Endothelial cell (in vitro differentiated cells): ENCODE measurements around the gene NPAS2. TPM values are rescaled to one million over a fixed set of nuclear protein-coding genes. Genes with fewer than 3 reads are reported as not detected.

Experiments used
- DNase-seq: peaks from one replicate; pipeline ENCODE4 v3.0.0; 2021; ENCODE audit warnings: low spot score
- H3K27ac Mint-ChIP-seq: one replicate; pipeline ENCODE4 v1.8.0; 2021; ENCODE audit warnings: mixed read lengths, inconsistent platforms; ENCODE audit not compliant: unreplicated experiment
- H3K27me3 Mint-ChIP-seq: one replicate; pipeline ENCODE4 v1.8.0; 2021; ENCODE audit warnings: mild to moderate bottlenecking, moderate library complexity, mixed read lengths, inconsistent platforms; ENCODE audit not compliant: unreplicated experiment
- H3K36me3 Mint-ChIP-seq: one replicate; pipeline ENCODE4 v1.8.0; 2021; ENCODE audit warnings: mild to moderate bottlenecking, low read depth, mixed read lengths, inconsistent platforms; ENCODE audit not compliant: unreplicated experiment
- H3K4me1 Mint-ChIP-seq: one replicate; pipeline ENCODE4 v1.8.0; 2021; ENCODE audit warnings: mild to moderate bottlenecking, mixed read lengths, inconsistent platforms; ENCODE audit not compliant: unreplicated experiment
- H3K4me3 Mint-ChIP-seq: one replicate; pipeline ENCODE4 v1.8.0; 2021; ENCODE audit warnings: mild to moderate bottlenecking, mixed read lengths, inconsistent platforms; ENCODE audit not compliant: unreplicated experiment
- H3K9me3 Mint-ChIP-seq: one replicate; pipeline ENCODE4 v1.8.0; 2021; ENCODE audit warnings: mixed read lengths, inconsistent platforms; ENCODE audit not compliant: unreplicated experiment
- CTCF ChIP-seq: fragments of 200-600 bp; sonication (generic); IDR thresholded peaks from one replicate; pipeline ENCODE4 v1.5.0; 2021; ENCODE audit warnings: antibody characterized with exemption; ENCODE audit not compliant: unreplicated experiment
- total RNA-seq: library from RNA; stranded (reverse); fragmentation: NEBNext Ultra II Directional; extraction: Animal tissue kit (Norgen Biotek cat#: 25700); gene quantifications from one replicate; pipeline ENCODE4 v1.2.1, GENCODE V29; 2021; ENCODE audit not compliant: unreplicated experiment

The NPAS2 gene
- total RNA-seq, 1 donor from 2014 or later, result 70.1 TPM

- TF ChIP-seq CTCF, result no peak
- Mint-ChIP-seq H3K27ac (no peak overlapping the region), H3K4me1 (peaks cover 13% of the 10 kb centered on the region), H3K36me3 (no peaks in the 10 kb centered on the region), H3K27me3 (peaks cover 8% of the 10 kb centered on the region), H3K9me3 (no peaks in the 10 kb centered on the region), H3K4me3 (no peak overlapping the region)
- DNase-seq, result no peak
These were observed 6.4 kb upstream of the NPAS2 start for GRCh38 chr2:100813527-100813926.

- H3K4me3 Mint-ChIP-seq, result no peak overlapping the region
- H3K27me3 Mint-ChIP-seq, result peaks cover 9% of the 10 kb centered on the region
- peaks cover 13% of the 10 kb centered on the region for H3K4me1 Mint-ChIP-seq
- TF ChIP-seq CTCF, result no peak
- H3K36me3 Mint-ChIP-seq, result no peaks in the 10 kb centered on the region
- DNase-seq, result no peak
- H3K27ac Mint-ChIP-seq, result no peak overlapping the region
- H3K9me3 Mint-ChIP-seq, result no peaks in the 10 kb centered on the region
These were observed 5.9 kb upstream of the NPAS2 start for GRCh38 chr2:100814043-100814442.

GRCh38 chr2:100814453-100814852 lies 5.5 kb upstream of the NPAS2 start:
- no peak for TF ChIP-seq CTCF
- peaks cover 13% of the 10 kb centered on the region for H3K4me1 Mint-ChIP-seq
- no peak overlapping the region for H3K27ac Mint-ChIP-seq
- H3K4me3 Mint-ChIP-seq, result no peak overlapping the region
- DNase-seq, result no peak
- no peaks in the 10 kb centered on the region for H3K9me3 Mint-ChIP-seq
- peaks cover 9% of the 10 kb centered on the region for H3K27me3 Mint-ChIP-seq
- no peaks in the 10 kb centered on the region for H3K36me3 Mint-ChIP-seq

- H3K9me3 Mint-ChIP-seq, result no peaks in the 10 kb centered on the region
- no peak for TF ChIP-seq CTCF
- no peak overlapping the region for H3K27ac Mint-ChIP-seq
- peaks cover 13% of the 10 kb centered on the region for H3K36me3 Mint-ChIP-seq
- H3K4me3 Mint-ChIP-seq, result peak overlapping the region; percentile 90
- DNase-seq, result no peak
- H3K27me3 Mint-ChIP-seq, result peaks cover 9% of the 10 kb centered on the region
- peaks cover 24% of the 10 kb centered on the region for H3K4me1 Mint-ChIP-seq
These were observed 2.5 kb upstream of the NPAS2 start for GRCh38 chr2:100817388-100817985.

- H3K27ac Mint-ChIP-seq, result peak overlapping the region; percentile 87
- H3K4me1 Mint-ChIP-seq, result peaks cover 31% of the 10 kb centered on the region
- no peak for DNase-seq
- no peaks in the 10 kb centered on the region for H3K9me3 Mint-ChIP-seq
- peak overlapping the region; percentile 90 for H3K4me3 Mint-ChIP-seq
- peaks cover 9% of the 10 kb centered on the region for H3K27me3 Mint-ChIP-seq
- TF ChIP-seq CTCF, result no peak
- peaks cover 19% of the 10 kb centered on the region for H3K36me3 Mint-ChIP-seq
These were observed 1.8 kb upstream of the NPAS2 start for GRCh38 chr2:100818003-100818605.
